WTC11 (cell line): Measurements from ENCODE around the gene PITPNM1. TPM values are rescaled to one million over a fixed set of nuclear protein-coding genes. Genes with fewer than 3 reads are reported as not detected.

Experiments used
- ATAC-seq: fragments of 200-7000 bp; cut with Tn5 transposase; 2 replicates; pipeline ENCODE4 v1.10.0; 2021; ENCODE audit warnings: mild to moderate bottlenecking, moderate library complexity
- CTCF ChIA-PET: fragments of 300-600 bp; sonication (Branson Sonifier 250); formaldehyde crosslinking; loops from one replicate; lab custom pipeline; 2021; ENCODE audit warnings: antibody characterized with exemption; lab: Charles Lee
- POLR2A ChIA-PET: fragments of 350-600 bp; sonication (Branson Sonifier 250); formaldehyde crosslinking; loops from one replicate; lab custom pipeline; 2021; ENCODE audit warnings: antibody characterized with exemption; lab: Charles Lee
- DNase-seq: peaks from one replicate; pipeline ENCODE4 v3.0.0; 2021; ENCODE audit warnings: low spot score
- H3K27ac Mint-ChIP-seq: 2 replicates; pipeline ENCODE4 v1.8.0; 2021; ENCODE audit warnings: mixed read lengths
- H3K27me3 Mint-ChIP-seq: 2 replicates; pipeline ENCODE4 v1.8.0; 2021; ENCODE audit warnings: low read depth, mild to moderate bottlenecking, moderate library complexity, mixed read lengths
- H3K36me3 Mint-ChIP-seq: 2 replicates; pipeline ENCODE4 v1.8.0; 2021; ENCODE audit warnings: mixed read lengths
- H3K4me1 Mint-ChIP-seq: 2 replicates; pipeline ENCODE4 v1.8.0; 2022; ENCODE audit warnings: mixed read lengths
- H3K4me3 Mint-ChIP-seq: 2 replicates; pipeline ENCODE4 v1.8.0; 2021; ENCODE audit warnings: mild to moderate bottlenecking, moderate library complexity, mixed read lengths
- H3K9me3 Mint-ChIP-seq: 2 replicates; pipeline ENCODE4 v1.8.0; 2021; ENCODE audit warnings: mixed read lengths
- ATF2 ChIP-seq: sonication (generic); formaldehyde crosslinking; IDR thresholded peaks from 2 replicates; pipeline ENCODE4 v1.8.1; 2022; ENCODE audit warnings: low read depth, missing genetic modification reagents, borderline replicate concordance
- CBFB ChIP-seq: sonication (generic); formaldehyde crosslinking; IDR thresholded peaks from 2 replicates; pipeline ENCODE4 v1.8.1; 2022; ENCODE audit warnings: mild to moderate bottlenecking, low read depth, missing genetic modification reagents
- CREM ChIP-seq: sonication (generic); formaldehyde crosslinking; IDR thresholded peaks from 2 replicates; pipeline ENCODE4 v1.8.1; 2022; ENCODE audit warnings: mild to moderate bottlenecking, missing genetic modification reagents, moderate library complexity
- GABPB1 ChIP-seq: sonication (generic); formaldehyde crosslinking; IDR thresholded peaks from 2 replicates; pipeline ENCODE4 v1.8.1; 2023; ENCODE audit warnings: mild to moderate bottlenecking, missing genetic modification reagents
- GRHL2 ChIP-seq: fragments of 250-450 bp; sonication (Bioruptor Pico); IDR thresholded peaks from 2 replicates; pipeline ENCODE4 v1.8.0; 2022; ENCODE audit warnings: mild to moderate bottlenecking, moderate library complexity; ENCODE audit not compliant: insufficient replicate concordance, severe bottlenecking
- JUN ChIP-seq: sonication (generic); formaldehyde crosslinking; IDR thresholded peaks from 2 replicates; pipeline ENCODE4 v1.8.0; 2023; ENCODE audit warnings: mild to moderate bottlenecking, missing genetic modification reagents
- NFATC4 ChIP-seq: fragments of 250-450 bp; sonication (Bioruptor Pico); IDR thresholded peaks from 2 replicates; pipeline ENCODE4 v1.9.0; 2021; ENCODE audit warnings: mild to moderate bottlenecking
- OVOL2 ChIP-seq: fragments of 250-450 bp; sonication (Bioruptor Pico); IDR thresholded peaks from 2 replicates; pipeline ENCODE4 v1.9.0; 2021; ENCODE audit warnings: mild to moderate bottlenecking, borderline replicate concordance
- PRRX2 ChIP-seq: fragments of 250-450 bp; sonication (Bioruptor Pico); IDR thresholded peaks from 2 replicates; pipeline ENCODE4 v1.8.0; 2021; ENCODE audit warnings: mild to moderate bottlenecking
- SMAD3 ChIP-seq: sonication (generic); formaldehyde crosslinking; IDR thresholded peaks from 2 replicates; pipeline ENCODE4 v1.8.0; 2022; ENCODE audit warnings: missing genetic modification reagents, mild to moderate bottlenecking, borderline replicate concordance
- SMAD4 ChIP-seq: sonication (generic); formaldehyde crosslinking; IDR thresholded peaks from 2 replicates; pipeline ENCODE4 v1.8.0; 2022; ENCODE audit warnings: mild to moderate bottlenecking, missing genetic modification reagents
- TCF7 ChIP-seq: sonication (generic); formaldehyde crosslinking; IDR thresholded peaks from 2 replicates; pipeline ENCODE4 v1.8.0; 2022; ENCODE audit warnings: mild to moderate bottlenecking, low read depth, missing genetic modification reagents, moderate library complexity
- TP53 ChIP-seq: sonication (generic); formaldehyde crosslinking; IDR thresholded peaks from 2 replicates; pipeline ENCODE4 v1.8.1; 2023; ENCODE audit warnings: mild to moderate bottlenecking, missing genetic modification reagents
- total RNA-seq: library from RNA; stranded (reverse); gene quantifications from 3 replicates; pipeline ENCODE4 v1.2.3, GENCODE V29; 2021
- TF ChIP-seq, protein P1 (sequence below): fragments of 250-450 bp; sonication (Bioruptor Pico); IDR thresholded peaks from 2 replicates; pipeline ENCODE4 v2.1.2; 2022; ENCODE audit warnings: mild to moderate bottlenecking, moderate library complexity
- TF ChIP-seq, protein P2 (sequence below): sonication (generic); formaldehyde crosslinking; IDR thresholded peaks from 2 replicates; pipeline ENCODE4 v1.8.1; 2022; ENCODE audit warnings: mild to moderate bottlenecking, missing genetic modification reagents, moderate library complexity, borderline replicate concordance
- TF ChIP-seq, protein P3 (sequence below): fragments of 250-450 bp; sonication (Bioruptor Pico); IDR thresholded peaks from 2 replicates; pipeline ENCODE4 v1.9.0; 2021; ENCODE audit warnings: mild to moderate bottlenecking
- TF ChIP-seq, protein P4 (sequence below): fragments of 200-600 bp; IDR thresholded peaks from 2 replicates; pipeline ENCODE4 v1.8.0; 2022; ENCODE audit warnings: antibody characterized with exemption
- TF ChIP-seq, protein P5 (sequence below): sonication (generic); formaldehyde crosslinking; IDR thresholded peaks from 2 replicates; pipeline ENCODE4 v1.8.0; 2023; ENCODE audit warnings: mild to moderate bottlenecking, missing genetic modification reagents
- TF ChIP-seq, protein P6 (sequence below): sonication (generic); formaldehyde crosslinking; IDR thresholded peaks from 2 replicates; pipeline ENCODE4 v1.8.1; 2023; ENCODE audit warnings: mild to moderate bottlenecking, missing genetic modification reagents, borderline replicate concordance

PITPNM1 gene
- total RNA-seq, 1 experiment from 2014 or later = 55.4 TPM

- TF ChIP-seq, protein P1, sequence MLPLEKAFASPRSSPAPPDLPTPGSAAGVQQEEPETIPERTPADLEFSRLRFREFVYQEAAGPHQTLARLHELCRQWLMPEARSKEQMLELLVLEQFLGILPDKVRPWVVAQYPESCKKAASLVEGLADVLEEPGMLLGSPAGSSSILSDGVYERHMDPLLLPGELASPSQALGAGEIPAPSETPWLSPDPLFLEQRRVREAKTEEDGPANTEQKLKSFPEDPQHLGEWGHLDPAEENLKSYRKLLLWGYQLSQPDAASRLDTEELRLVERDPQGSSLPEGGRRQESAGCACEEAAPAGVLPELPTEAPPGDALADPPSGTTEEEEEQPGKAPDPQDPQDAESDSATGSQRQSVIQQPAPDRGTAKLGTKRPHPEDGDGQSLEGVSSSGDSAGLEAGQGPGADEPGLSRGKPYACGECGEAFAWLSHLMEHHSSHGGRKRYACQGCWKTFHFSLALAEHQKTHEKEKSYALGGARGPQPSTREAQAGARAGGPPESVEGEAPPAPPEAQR (CRISPR knock-in tag) = no peak
- no peak for TF ChIP-seq ATF2 (CRISPR knock-in tag)
- TF ChIP-seq NFATC4 (CRISPR knock-in tag) = no peak
- TF ChIP-seq JUN (CRISPR knock-in tag) = no peak
- TF ChIP-seq, protein P2, sequence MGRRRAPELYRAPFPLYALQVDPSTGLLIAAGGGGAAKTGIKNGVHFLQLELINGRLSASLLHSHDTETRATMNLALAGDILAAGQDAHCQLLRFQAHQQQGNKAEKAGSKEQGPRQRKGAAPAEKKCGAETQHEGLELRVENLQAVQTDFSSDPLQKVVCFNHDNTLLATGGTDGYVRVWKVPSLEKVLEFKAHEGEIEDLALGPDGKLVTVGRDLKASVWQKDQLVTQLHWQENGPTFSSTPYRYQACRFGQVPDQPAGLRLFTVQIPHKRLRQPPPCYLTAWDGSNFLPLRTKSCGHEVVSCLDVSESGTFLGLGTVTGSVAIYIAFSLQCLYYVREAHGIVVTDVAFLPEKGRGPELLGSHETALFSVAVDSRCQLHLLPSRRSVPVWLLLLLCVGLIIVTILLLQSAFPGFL (CRISPR knock-in tag) = no peak
Observed at GRCh38 chr11:67489885-67490726, 15.1 kb downstream of the PITPNM1 start (continued).

GRCh38 chr11:67489203-67489884, 15.8 kb downstream of the PITPNM1 start:
- POLR2A ChIA-PET = no interaction called here
- DNase-seq (no peak), ATAC-seq (no peak)
- Mint-ChIP-seq H3K27me3 (peaks cover 6% of the 10 kb centered on the region), H3K9me3 (no peaks in the 10 kb centered on the region), H3K27ac (no peak overlapping the region), H3K36me3 (peaks cover 10% of the 10 kb centered on the region; the same call in 1 of the 2 replicates), H3K4me3 (no peak overlapping the region), H3K4me1 (peaks cover 10% of the 10 kb centered on the region)
- CTCF ChIA-PET = no interaction called here
- TF ChIP-seq SMAD3 (CRISPR knock-in tag) = no peak
- TF ChIP-seq GABPB1 (CRISPR knock-in tag) = no peak
- TF ChIP-seq, protein P3, sequence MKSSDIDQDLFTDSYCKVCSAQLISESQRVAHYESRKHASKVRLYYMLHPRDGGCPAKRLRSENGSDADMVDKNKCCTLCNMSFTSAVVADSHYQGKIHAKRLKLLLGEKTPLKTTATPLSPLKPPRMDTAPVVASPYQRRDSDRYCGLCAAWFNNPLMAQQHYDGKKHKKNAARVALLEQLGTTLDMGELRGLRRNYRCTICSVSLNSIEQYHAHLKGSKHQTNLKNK = no peak
- TF ChIP-seq GRHL2 (CRISPR knock-in tag) = no peak
- no peak for TF ChIP-seq TP53 (CRISPR knock-in tag)
- TF ChIP-seq SMAD4 (CRISPR knock-in tag) = no peak
- TF ChIP-seq CBFB (CRISPR knock-in tag) = no peak
- TF ChIP-seq, protein P4, sequence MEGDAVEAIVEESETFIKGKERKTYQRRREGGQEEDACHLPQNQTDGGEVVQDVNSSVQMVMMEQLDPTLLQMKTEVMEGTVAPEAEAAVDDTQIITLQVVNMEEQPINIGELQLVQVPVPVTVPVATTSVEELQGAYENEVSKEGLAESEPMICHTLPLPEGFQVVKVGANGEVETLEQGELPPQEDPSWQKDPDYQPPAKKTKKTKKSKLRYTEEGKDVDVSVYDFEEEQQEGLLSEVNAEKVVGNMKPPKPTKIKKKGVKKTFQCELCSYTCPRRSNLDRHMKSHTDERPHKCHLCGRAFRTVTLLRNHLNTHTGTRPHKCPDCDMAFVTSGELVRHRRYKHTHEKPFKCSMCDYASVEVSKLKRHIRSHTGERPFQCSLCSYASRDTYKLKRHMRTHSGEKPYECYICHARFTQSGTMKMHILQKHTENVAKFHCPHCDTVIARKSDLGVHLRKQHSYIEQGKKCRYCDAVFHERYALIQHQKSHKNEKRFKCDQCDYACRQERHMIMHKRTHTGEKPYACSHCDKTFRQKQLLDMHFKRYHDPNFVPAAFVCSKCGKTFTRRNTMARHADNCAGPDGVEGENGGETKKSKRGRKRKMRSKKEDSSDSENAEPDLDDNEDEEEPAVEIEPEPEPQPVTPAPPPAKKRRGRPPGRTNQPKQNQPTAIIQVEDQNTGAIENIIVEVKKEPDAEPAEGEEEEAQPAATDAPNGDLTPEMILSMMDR = no peak
- no peak for TF ChIP-seq OVOL2 (CRISPR knock-in tag)
- TF ChIP-seq, protein P5, sequence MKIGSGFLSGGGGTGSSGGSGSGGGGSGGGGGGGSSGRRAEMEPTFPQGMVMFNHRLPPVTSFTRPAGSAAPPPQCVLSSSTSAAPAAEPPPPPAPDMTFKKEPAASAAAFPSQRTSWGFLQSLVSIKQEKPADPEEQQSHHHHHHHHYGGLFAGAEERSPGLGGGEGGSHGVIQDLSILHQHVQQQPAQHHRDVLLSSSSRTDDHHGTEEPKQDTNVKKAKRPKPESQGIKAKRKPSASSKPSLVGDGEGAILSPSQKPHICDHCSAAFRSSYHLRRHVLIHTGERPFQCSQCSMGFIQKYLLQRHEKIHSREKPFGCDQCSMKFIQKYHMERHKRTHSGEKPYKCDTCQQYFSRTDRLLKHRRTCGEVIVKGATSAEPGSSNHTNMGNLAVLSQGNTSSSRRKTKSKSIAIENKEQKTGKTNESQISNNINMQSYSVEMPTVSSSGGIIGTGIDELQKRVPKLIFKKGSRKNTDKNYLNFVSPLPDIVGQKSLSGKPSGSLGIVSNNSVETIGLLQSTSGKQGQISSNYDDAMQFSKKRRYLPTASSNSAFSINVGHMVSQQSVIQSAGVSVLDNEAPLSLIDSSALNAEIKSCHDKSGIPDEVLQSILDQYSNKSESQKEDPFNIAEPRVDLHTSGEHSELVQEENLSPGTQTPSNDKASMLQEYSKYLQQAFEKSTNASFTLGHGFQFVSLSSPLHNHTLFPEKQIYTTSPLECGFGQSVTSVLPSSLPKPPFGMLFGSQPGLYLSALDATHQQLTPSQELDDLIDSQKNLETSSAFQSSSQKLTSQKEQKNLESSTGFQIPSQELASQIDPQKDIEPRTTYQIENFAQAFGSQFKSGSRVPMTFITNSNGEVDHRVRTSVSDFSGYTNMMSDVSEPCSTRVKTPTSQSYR (CRISPR knock-in tag) = no peak
- no peak for TF ChIP-seq TCF7 (CRISPR knock-in tag)
- no peak for TF ChIP-seq PRRX2 (CRISPR knock-in tag)
- TF ChIP-seq, protein P1 (CRISPR knock-in tag) = no peak
- TF ChIP-seq, protein P6, sequence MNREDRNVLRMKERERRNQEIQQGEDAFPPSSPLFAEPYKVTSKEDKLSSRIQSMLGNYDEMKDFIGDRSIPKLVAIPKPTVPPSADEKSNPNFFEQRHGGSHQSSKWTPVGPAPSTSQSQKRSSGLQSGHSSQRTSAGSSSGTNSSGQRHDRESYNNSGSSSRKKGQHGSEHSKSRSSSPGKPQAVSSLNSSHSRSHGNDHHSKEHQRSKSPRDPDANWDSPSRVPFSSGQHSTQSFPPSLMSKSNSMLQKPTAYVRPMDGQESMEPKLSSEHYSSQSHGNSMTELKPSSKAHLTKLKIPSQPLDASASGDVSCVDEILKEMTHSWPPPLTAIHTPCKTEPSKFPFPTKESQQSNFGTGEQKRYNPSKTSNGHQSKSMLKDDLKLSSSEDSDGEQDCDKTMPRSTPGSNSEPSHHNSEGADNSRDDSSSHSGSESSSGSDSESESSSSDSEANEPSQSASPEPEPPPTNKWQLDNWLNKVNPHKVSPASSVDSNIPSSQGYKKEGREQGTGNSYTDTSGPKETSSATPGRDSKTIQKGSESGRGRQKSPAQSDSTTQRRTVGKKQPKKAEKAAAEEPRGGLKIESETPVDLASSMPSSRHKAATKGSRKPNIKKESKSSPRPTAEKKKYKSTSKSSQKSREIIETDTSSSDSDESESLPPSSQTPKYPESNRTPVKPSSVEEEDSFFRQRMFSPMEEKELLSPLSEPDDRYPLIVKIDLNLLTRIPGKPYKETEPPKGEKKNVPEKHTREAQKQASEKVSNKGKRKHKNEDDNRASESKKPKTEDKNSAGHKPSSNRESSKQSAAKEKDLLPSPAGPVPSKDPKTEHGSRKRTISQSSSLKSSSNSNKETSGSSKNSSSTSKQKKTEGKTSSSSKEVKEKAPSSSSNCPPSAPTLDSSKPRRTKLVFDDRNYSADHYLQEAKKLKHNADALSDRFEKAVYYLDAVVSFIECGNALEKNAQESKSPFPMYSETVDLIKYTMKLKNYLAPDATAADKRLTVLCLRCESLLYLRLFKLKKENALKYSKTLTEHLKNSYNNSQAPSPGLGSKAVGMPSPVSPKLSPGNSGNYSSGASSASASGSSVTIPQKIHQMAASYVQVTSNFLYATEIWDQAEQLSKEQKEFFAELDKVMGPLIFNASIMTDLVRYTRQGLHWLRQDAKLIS (CRISPR knock-in tag) = no peak
- no peak for TF ChIP-seq CREM (CRISPR knock-in tag)
